NCI-H1694 (cell line): ENCODE results near the gene SLC25A23.
"Not testable (repeated sequence)": the region's sequence is repeated elsewhere in the genome, so short reads cannot be mapped to it uniquely, and the experiment has no call there.

Experiments
- DNase-seq: peaks from one replicate; lab custom pipeline; 2025; lab: John Stamatoyannopoulos, UW

Gene SLC25A23

GRCh38 chr19:6457958-6458694 lies 1.5 kb downstream of the SLC25A23 start:
- no peak for DNase-seq

- no peak for DNase-seq
Observed at GRCh38 chr19:6455924-6456323, 3.7 kb downstream of the SLC25A23 start.

GRCh38 chr19:6453951-6454565 lies 5.5 kb downstream of the SLC25A23 start:
- DNase-seq, result no peak

- DNase-seq, result no peak
Observed at GRCh38 chr19:6452899-6453298, 6.7 kb downstream of the SLC25A23 start.

GRCh38 chr19:6452223-6452614 lies 7.4 kb downstream of the SLC25A23 start:
- no peak for DNase-seq

GRCh38 chr19:6451583-6452222 lies 7.9 kb downstream of the SLC25A23 start:
- DNase-seq, result no peak

GRCh38 chr19:6450166-6450565 lies 9.4 kb downstream of the SLC25A23 start:
- no peak for DNase-seq

- no peak for DNase-seq
Observed at GRCh38 chr19:6448045-6448444, 11.5 kb downstream of the SLC25A23 start.

GRCh38 chr19:6446452-6446851 lies 13.1 kb downstream of the SLC25A23 start:
- DNase-seq, result no peak

GRCh38 chr19:6443986-6444385 lies 15.6 kb downstream of the SLC25A23 start:
- no peak for DNase-seq

- DNase-seq, result no peak
Observed at GRCh38 chr19:6442087-6442688, 17.4 kb downstream of the SLC25A23 start.

GRCh38 chr19:6440905-6441304 lies 18.7 kb downstream of the SLC25A23 start:
- DNase-seq, result no peak

- no peak for DNase-seq
Observed at GRCh38 chr19:6439743-6440142, 19.8 kb downstream of the SLC25A23 start.

GRCh38 chr19:6433663-6434062 lies 25.9 kb downstream of the SLC25A23 start, which contains the start of gene SLC25A41:
Gene SLC25A41, minus strand, starts transcription at chr19:6433763. Its CDS starts 70 bp downstream, at chr19:6433693.
- DNase-seq, result no peak

- no peak for DNase-seq
Observed at GRCh38 chr19:6433165-6433564, 26.4 kb downstream of the SLC25A23 start.

- no peak for DNase-seq
Observed at GRCh38 chr19:6431891-6432290, 27.7 kb downstream of the SLC25A23 start.

GRCh38 chr19:6429419-6430221 lies 30.0 kb downstream of the SLC25A23 start:
- no peak for DNase-seq

- DNase-seq, result not testable (repeated sequence)
Observed at GRCh38 chr19:6428692-6429418, 30.7 kb downstream of the SLC25A23 start.

GRCh38 chr19:6427131-6427530 lies 32.5 kb downstream of the SLC25A23 start:
- no peak for DNase-seq

- no peak for DNase-seq
Observed at GRCh38 chr19:6425732-6426620, 33.6 kb downstream of the SLC25A23 start.
